ENCODE measurements around the gene TMC2. TPM values are rescaled to one million over a fixed set of nuclear protein-coding genes. Genes with fewer than 3 reads are reported as not detected.

TMC2 gene
- total and polyA plus RNA-seq, 7 donors = 0.03 to 0.25 (median 0.12) TPM; not detected in 2

DNA sequence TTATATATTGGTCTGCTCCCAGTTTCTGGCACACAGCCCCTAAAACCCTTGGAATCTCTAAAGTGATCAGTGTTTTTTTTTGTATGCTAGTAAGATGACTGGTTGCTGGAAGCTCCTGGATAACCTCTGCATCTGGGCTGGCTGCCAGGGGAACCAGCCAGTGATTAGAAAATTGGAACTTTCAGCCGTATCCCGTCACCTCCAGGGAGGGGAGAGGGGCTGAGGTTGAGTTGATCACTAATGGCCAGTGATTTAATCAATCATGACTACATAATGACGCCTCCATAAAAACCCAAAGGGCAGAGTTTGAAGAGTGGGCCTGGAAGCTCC lies 68.1 kb downstream of the TMC2 start:
- Histone ChIP-seq H3K36me3 (ENCODE audit: insufficient read depth in 1 of 2, low read depth in 1 of 2) (no peaks in the 10 kb centered on the region), H3K9me3 (peaks cover 16% of the 10 kb centered on the region), H3K27ac (no peak overlapping the region), H3K4me3 (no peak overlapping the region), H3K4me1 (no peaks in the 10 kb centered on the region), H3K27me3 (ENCODE audit: insufficient read depth in 3 of 3, low read length in 2 of 3) (no peaks in the 10 kb centered on the region)
- intact Hi-C loops (cut with DNase I) = no loop called here
- ATAC-seq = no peak
- no peak for DNase-seq
- WGBS, 3 donors = 43 to 47% (median 44%) methylated on average over 3 of the region's 3 CpGs
- TF ChIP-seq, protein P1, sequence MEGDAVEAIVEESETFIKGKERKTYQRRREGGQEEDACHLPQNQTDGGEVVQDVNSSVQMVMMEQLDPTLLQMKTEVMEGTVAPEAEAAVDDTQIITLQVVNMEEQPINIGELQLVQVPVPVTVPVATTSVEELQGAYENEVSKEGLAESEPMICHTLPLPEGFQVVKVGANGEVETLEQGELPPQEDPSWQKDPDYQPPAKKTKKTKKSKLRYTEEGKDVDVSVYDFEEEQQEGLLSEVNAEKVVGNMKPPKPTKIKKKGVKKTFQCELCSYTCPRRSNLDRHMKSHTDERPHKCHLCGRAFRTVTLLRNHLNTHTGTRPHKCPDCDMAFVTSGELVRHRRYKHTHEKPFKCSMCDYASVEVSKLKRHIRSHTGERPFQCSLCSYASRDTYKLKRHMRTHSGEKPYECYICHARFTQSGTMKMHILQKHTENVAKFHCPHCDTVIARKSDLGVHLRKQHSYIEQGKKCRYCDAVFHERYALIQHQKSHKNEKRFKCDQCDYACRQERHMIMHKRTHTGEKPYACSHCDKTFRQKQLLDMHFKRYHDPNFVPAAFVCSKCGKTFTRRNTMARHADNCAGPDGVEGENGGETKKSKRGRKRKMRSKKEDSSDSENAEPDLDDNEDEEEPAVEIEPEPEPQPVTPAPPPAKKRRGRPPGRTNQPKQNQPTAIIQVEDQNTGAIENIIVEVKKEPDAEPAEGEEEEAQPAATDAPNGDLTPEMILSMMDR (IDR thresholded peaks at IDR 0.05) = no peak

DNA sequence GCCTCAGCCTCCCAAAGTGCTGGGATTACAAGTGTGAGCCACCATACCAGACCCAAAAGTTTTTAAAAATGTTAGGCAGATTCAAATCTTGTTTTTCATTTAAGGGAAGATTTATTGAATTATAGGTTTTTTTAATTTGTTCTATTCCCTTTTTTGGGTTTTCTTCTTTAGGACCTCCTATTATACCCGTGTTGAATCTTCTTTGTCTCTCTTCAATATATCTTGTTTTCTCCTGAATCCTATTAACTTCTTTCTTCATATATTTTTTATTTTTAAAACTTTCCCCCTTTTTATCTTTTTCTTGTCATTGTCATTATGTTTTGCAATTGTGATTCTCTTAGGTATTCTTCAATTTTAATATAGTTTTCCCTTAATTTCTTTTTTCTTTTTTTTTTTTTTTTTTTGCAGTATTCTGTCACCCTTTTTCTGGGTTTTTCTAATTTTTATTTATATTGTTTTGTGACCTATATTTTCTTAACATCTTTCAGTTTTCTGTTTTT lies 70.2 kb downstream of the TMC2 start:
- 93 to 96% (median 96%) methylated on average over 1 of the region's 1 CpG for WGBS, 3 donors
- Histone ChIP-seq H3K27ac (no peak overlapping the region), H3K4me3 (no peak overlapping the region), H3K4me1 (no peaks in the 10 kb centered on the region), H3K27me3 (ENCODE audit: insufficient read depth in 3 of 3, low read length in 2 of 3) (no peaks in the 10 kb centered on the region), H3K36me3 (ENCODE audit: insufficient read depth in 1 of 2, low read depth in 1 of 2) (no peaks in the 10 kb centered on the region), H3K9me3 (peaks cover 16% of the 10 kb centered on the region)
- ATAC-seq (no peak), DNase-seq (no peak)
- intact Hi-C loops (cut with DNase I) = no loop called here
- TF ChIP-seq, protein P1 (IDR thresholded peaks at IDR 0.05) = no peak

DNA sequence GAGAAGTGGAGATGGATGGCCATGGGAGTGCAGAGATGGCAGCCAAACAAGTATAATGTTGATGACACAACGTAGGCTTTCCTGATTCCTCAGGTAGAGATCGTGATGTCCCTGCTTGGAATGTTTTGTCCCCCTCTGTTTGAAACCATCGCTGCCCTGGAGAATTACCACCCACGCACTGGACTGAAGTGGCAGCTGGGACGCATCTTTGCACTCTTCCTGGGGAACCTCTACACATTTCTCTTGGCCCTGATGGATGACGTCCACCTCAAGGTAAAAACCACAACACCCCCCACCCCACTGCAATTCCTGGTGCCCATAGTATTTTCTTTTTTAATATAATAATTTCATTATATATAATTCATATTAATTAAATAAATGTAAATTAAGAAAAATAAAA lies 74.0 kb downstream of the TMC2 start:
- peaks cover 0 to 10% (median 0%) of the 10 kb centered on the region in 3 donors for H3K27me3 ChIP-seq (ENCODE audit: insufficient read depth in 3 of 3, low read length in 2 of 3)
- no peak overlapping the region for H3K27ac ChIP-seq
- TF ChIP-seq, protein P1 (IDR thresholded peaks at IDR 0.05) = no peak
- 79 to 87% (median 86%) methylated on average over 6 of the region's 6 CpGs for WGBS, 3 donors
- no peaks in the 10 kb centered on the region for H3K36me3 ChIP-seq (ENCODE audit: insufficient read depth in 1 of 2, low read depth in 1 of 2)
- intact Hi-C loops (cut with DNase I) = no loop called here
- ATAC-seq (no peak), DNase-seq (no peak)
- no peaks in the 10 kb centered on the region for H3K4me1 ChIP-seq
- peaks cover 23% of the 10 kb centered on the region for H3K9me3 ChIP-seq
- H3K4me3 ChIP-seq = no peak overlapping the region

DNA sequence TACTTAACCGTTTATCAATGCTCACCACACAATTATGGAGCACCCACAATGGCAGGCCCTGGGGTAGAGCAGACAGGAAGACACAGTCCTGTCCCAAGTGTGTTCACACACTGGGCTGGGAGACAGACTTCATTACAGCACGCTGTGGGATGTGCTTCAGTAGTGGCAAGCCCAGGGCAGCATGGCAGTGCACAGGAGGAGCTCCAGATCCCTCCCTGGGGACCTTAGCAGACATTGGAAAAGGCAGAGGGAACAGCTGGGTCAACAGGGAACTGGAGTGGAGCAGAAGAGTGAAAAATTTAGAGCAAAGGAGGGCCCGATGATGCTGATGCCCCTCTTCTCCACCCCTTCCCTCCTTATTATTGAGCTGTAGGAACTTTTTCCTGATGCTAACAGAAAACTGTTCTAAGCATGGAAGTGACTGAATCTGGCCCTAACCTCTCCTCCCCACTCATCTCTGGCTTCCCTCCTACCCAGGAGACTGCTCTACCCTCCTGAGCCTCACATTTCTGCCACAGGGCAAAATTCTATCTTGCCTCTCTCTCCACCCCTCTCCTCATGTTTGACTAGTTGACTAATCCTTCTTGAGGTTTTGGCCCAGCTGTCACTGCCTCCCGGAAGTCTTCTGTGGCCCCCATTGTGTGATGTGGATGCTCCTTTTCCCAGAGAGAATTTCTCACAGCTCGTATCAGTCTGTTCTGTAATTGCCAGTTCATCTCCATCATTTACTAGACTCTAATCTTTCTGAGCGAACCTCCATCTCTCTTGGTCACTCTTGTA lies 74.8 kb downstream of the TMC2 start:
- Histone ChIP-seq H3K27me3 (ENCODE audit: insufficient read depth in 3 of 3, low read length in 2 of 3) (peaks cover 0 to 10% (median 0%) of the 10 kb centered on the region in 3 donors), H3K9me3 (peaks cover 17% of the 10 kb centered on the region), H3K27ac (no peak overlapping the region), H3K4me1 (no peaks in the 10 kb centered on the region), H3K36me3 (ENCODE audit: insufficient read depth in 1 of 2, low read depth in 1 of 2) (no peaks in the 10 kb centered on the region), H3K4me3 (no peak overlapping the region)
- TF ChIP-seq, protein P1 (IDR thresholded peaks at IDR 0.05) = no peak
- DNase-seq (no peak), ATAC-seq (no peak)
- WGBS, 3 donors = 54 to 58% (median 56%) methylated on average over 6 of the region's 6 CpGs
- intact Hi-C loops (cut with DNase I) = no loop called here
